Stimulated activated naive CD8-positive, alpha-beta T cell treated with anti-CD3 and anti-CD28 coated beads, Interleukin-15, Interleukin-2, amounts not matched to agents 100 U/mL and 50 U/mL, for 24 hours (primary cell): Measurements from ENCODE around the gene CARD19.

ENCODE experiments used
- ATAC-seq: fragments of 150-1000 bp; cut with Tn5 transposase; one replicate; pipeline ENCODE4 v1.10.0; 2021
- DNase-seq: peaks from one replicate; pipeline ENCODE4 v3.0.0; 2021

CARD19 gene

DNA sequence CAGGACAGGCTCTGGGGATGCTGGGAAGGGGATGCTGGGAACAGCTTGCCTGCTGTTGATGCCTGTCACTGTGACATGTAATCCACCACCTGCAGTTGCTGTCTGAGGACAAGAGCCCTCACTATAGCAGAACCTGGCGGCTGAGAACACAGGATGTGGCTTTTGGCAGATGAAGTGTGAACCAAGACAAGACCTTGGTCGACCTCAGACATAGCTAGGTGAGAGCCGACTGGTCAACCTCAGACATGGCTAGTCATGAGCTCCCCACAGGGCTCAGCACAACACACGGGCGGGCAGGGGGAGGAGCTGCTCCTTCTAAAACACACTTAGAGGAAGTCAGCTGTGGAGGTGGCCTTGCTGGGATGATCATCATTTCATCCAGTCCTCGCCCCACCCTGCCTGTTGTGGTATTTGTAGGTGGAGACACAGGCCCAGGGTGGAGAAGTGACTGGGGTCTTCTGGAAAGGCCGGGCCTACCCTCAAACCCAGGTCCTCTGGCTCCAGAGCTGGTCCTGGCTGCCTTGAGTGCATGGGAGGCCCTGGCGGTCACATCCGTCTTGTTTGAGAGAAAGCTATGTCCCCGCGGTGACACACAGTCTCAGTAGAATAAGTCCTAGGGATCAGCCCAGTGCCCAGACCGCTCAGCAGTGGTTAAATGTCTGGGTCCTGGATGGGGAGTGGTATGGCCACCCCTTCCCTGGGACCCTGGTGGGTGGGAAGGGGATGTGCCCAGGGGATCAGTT is 31.5 kb upstream of the CARD19 start:
- DNase-seq: peak; percentile 87

GRCh38 chr9:93065135-93065720 is 30.8 kb upstream of the CARD19 start:
- no peak for ATAC-seq
- no peak for DNase-seq

More for the DNA sequence above, 31.5 kb upstream of the CARD19 start:
- ATAC-seq: peak; percentile 98

DNA sequence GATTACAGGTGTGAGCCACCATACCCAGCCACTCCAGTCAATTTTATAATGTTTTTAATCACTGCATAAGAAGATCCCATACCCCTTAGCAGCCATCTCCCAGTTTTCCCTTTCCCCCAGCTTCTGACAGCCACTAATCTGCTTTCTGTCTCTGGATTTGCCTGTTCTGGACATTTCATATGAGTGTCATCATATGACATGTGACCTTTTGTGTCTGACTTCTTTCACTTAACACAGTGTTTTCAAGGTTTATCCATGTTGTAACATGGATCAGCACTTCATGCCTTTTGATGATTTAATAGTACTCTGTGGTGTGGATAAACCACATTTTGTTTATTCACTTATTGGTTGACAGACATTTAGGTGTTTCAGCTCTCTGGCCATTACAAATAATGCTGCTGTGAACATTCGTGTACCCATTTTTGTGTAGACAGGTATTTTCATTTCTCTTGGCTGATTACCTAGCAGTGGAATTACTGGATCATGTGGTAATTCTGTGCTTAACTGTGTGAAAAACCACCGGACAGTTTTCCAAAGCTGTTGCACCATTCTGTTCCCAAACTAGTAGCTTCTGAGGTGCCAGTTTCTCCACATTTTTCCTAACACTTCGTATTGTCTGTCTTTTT is 28.9 kb upstream of the CARD19 start:
- DNase-seq (no peak), ATAC-seq (no peak)

DNA sequence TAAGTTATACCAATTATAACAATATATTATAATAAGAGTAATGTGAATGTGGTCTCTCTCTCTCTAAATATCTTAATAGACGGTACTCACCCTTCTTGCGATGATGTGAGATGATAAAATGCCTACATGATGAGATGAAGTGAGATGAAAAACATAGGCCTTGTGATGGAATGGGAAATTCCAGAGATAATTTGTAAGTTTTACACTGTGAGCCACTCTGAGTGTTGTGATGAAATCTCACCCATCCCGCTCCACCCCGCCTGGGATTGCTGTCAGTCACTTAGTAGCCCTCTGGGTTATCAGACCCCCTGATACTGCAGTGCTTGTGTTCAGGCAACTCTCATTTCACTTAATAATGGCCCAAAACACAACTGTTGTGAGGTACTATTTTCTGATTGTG is 27.1 kb upstream of the CARD19 start:
- no peak for ATAC-seq
- no peak for DNase-seq

DNA sequence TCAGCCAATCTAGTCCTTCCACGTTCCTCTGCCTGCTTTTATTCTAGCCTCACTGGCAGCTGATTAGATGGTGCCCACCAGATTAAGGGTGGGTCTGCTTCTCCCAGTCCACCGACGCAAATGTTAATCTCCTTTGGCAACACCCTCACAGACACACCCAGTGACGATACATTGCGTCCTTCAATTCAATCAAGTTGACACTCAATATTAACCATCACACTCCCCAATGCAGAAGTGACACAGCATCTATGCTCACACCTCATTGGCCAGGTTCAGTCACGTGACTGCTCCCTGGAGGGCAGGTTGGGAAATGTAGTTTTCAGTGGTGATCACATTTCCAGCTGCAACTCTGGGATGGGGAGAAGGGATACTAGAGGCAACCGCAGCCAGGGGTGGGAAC is 24.6 kb upstream of the CARD19 start:
- ATAC-seq (no peak), DNase-seq (no peak)

- ATAC-seq: no peak
- DNase-seq: no peak
Observed at GRCh38 chr9:93072383-93072795, 23.6 kb upstream of the CARD19 start.

DNA sequence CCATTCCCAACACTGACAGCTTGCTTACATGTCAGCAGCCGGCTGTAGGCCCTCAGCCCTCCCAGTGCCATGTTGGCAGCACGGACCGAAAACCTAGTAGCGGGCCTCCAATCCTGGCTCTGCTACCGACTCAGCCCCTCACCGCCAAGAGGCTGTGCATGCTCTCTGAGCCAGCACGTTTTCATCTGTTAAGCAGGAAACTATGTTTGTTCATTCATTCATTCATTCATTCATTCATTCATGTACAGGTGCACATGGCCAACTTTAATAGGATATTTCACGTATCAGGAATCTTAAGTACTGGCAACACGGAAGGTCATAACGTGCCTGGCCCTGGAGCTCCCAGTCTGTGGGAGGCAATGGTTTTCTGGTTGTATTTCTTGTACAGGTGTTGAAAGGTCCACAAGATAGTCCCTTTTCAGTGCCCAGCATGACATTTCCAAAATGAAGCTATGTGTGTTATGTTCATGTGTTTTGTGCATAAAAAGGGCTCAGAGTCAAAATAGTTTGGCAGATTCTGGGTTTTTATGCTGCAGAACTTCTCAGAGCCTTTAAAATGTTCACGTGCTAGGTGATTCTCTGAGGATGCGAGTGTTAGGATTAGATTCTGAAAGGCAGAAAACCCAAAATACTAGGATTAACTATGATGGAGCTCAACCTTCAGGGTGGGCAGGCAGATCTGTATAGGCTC is 19.8 kb upstream of the CARD19 start:
- no peak for DNase-seq
- ATAC-seq: no peak

DNA sequence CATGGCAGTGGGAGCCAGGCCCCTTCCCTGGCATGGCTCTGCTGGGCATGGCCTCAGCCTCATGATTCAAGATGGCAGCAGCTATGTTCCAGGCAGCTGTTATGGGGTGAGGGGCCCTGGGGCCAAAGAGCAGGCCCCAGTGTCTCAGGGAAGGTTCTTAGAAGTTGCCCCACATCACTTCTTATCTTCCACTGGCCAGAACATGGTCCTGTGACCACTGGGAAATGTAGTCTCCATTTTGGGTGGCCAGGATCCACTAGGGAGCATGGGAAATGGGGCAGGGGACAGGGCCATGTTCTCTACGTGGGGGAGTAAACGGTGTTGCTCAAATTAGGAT is 19.3 kb upstream of the CARD19 start:
- no peak for DNase-seq
- no peak for ATAC-seq

DNA sequence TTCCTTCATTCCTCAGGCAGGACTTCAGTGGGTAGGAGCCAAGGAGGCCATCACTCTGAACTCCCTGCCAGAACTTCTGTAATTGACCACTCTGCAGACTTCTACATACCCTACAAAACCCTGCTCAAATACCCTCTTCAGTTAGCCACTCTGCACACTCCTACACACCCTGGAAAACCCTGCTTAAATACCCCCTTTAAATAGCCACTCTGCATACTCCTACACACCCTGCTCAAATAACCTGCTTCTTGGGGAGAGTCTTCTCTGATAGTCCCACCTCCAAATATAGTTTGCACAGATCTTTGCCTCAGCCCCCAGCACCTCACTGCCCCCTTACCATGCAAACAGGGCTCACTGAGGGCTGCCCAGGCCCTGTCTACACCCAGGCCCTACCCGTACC is 18.6 kb upstream of the CARD19 start:
- peak; percentile 24 for ATAC-seq

DNA sequence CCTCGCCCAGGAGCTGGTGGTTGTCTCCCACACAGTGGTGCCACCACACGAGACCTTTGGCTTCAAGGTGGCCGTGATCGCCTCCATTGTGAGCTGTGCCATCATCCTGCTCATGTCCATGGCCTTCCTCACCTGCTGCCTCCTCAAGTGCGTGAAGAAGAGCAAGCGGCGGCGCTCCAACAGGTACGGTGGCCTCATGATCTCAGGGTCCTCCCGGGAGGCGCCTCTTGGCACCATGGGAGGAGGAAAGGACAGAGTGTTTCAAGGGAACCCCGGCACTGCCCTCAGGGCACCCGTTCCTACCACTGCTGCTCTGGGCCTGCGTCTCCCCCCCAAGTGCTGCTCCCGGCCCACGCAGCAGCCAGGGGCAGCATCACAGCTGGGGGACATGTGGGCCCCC is 18.2 kb upstream of the CARD19 start:
- no peak for DNase-seq
- ATAC-seq: no peak

More for the DNA sequence above, 18.6 kb upstream of the CARD19 start:
- DNase-seq: no peak

- ATAC-seq (no peak), DNase-seq (no peak)
Observed at GRCh38 chr9:93079371-93079770, 16.6 kb upstream of the CARD19 start.

DNA sequence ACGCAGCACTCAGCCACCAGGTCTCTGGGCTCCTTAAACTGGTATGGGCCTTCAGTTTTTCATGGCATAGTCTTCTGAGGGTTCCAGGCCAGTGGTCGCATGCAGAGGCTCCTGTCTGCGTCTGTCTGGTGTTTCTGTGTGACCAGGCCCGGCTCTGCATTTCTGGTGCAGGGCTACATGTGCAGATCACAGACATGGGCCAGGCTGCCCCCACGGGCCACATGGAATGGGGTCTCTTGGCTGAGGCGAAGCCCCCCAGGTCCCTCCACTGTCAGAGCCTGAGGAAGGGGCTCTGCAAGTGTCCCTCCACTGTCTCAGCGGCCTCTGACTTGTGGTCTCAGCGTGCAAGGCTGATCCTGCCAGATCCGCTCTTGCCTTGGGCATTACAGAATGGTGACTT is 15.6 kb upstream of the CARD19 start:
- ATAC-seq: no peak
- no peak for DNase-seq

GRCh38 chr9:93081081-93081529 is 14.9 kb upstream of the CARD19 start:
- DNase-seq (no peak), ATAC-seq (no peak)

DNA sequence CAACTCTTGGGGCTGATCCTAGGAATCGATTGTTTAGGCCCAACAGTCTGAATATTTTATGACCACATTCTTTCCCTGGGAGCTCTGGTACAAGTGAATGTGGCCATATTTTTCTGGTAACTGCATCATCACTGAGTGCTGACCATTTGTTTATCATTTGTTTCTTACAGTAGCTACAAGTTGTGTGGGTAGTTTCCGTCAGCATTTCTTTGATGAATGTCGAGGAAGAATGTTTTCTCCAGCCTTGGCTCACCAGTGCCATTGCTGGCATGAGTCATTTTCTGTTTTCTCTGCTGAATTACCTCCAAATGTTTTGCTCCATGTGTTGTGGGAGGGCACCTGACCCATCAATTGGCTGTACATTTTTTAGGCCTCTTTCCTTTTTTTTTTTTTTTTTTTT is 14.1 kb upstream of the CARD19 start:
- peak; percentile 1 for DNase-seq
- no peak for ATAC-seq

GRCh38 chr9:93082841-93083411 is 13.1 kb upstream of the CARD19 start:
- ATAC-seq: peak; percentile 21
- peak; percentile 28 for DNase-seq

DNA sequence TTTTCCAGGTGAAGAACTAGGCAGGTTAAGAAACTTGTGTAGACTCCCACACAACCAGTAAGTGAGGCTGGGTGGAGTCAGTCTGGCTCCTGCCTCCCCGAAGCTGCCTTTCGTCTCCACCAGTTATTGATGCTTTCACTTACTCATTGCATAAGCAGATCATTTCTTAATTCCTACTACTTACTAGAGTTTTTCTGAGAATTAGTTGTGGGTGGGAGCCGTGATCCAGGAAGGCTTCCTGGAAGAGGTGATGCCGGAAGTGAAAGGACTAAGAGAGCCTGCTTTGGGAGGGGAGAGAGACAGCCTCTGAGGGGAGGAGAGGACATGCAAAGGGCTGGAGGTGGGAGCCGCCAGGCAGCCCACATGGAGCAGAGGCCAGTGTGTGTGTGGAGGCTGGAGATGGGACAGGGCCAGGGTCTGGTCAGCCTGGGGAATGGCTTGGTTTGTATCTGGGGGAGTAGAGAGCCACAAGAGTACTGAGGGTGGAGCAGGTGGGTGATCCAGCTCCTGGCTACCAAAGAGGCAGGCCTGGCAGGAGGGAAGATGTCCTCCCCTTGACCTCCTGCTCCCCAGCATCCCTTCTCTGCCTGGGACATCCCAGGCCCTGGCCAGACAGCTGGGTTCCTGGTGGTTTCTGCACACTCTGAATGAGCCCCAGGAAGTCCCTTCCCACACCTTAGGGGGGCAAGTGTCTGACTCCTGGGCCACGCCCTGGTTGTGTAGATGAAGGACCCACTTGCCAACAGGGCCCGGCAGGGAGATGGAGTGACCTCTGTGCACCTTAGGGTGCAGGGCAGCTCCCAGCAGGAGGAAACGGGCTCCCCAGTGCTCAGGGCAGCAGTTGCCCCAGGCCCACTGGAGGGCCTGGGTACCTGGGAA is 12.2 kb upstream of the CARD19 start:
- peak; percentile 34 for DNase-seq

GRCh38 chr9:93084471-93084881 is 11.5 kb upstream of the CARD19 start:
- peak; percentile 2 for DNase-seq

More for the DNA sequence above, 12.2 kb upstream of the CARD19 start:
- peak; percentile 66 for ATAC-seq

DNA sequence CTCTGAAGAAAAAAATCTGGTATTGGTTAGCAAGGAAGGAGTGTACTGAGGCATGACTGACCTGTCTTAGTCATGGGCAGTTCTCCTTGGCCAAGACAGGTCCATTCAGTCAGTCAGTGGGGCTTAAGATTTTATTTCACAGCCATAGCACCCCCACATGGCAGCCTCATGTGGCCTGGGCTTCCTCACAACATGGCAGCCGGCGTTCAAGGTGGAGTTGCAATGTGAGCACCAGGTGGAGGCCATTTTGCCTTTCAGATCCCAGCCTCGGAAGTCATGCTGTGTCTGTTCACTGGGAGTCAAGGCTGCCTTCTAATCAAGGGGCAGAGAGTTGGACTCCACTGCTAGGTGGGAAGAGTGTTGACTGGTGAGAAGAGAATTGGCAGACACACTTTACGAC is 10.3 kb upstream of the CARD19 start:
- no peak for DNase-seq

More at GRCh38 chr9:93084471-93084881, 11.5 kb upstream of the CARD19 start:
- no peak for ATAC-seq

GRCh38 chr9:93086447-93087224 is 9.4 kb upstream of the CARD19 start:
- DNase-seq (no peak), ATAC-seq (no peak)

More for the DNA sequence above, 10.3 kb upstream of the CARD19 start:
- no peak for ATAC-seq

GRCh38 chr9:93087971-93088655 is 7.9 kb upstream of the CARD19 start:
- no peak for DNase-seq
- ATAC-seq: no peak
